ENCODE data around the gene SRBD1.

DNA sequence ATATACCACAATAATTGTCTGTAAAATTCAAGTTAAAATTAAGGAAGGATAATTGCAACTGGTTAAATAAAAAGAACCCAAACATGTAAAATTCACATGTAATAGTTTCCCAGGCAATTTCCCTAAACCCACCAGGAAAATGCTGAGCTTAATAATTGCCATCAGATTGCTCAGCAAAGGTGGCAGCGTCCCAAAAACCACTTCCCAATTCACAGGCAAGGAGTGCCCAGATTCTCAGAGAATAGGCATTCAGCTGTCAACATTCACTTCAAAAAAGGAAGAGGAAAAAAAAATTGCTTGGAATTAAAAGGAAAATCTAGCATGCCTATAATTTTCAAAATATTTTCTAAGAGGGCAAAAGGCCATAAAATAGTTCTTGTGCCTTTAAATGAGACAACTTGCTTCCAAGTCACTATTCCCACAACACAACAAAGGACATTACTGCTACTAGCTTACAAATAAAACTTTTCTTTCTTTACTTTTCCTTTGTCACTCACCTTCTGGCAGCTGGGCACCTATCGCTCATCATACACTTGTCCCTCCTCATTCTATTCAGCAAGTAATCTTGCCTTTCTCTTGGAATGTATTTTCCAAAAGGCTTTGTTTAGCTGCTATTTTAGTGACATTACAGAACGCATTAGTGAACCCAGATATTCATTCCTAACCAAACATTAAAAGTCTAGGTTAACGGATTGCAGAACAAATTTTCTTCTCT, 15.2 kb downstream of the SRBD1 start:
- TF ChIP-seq, protein P1, sequence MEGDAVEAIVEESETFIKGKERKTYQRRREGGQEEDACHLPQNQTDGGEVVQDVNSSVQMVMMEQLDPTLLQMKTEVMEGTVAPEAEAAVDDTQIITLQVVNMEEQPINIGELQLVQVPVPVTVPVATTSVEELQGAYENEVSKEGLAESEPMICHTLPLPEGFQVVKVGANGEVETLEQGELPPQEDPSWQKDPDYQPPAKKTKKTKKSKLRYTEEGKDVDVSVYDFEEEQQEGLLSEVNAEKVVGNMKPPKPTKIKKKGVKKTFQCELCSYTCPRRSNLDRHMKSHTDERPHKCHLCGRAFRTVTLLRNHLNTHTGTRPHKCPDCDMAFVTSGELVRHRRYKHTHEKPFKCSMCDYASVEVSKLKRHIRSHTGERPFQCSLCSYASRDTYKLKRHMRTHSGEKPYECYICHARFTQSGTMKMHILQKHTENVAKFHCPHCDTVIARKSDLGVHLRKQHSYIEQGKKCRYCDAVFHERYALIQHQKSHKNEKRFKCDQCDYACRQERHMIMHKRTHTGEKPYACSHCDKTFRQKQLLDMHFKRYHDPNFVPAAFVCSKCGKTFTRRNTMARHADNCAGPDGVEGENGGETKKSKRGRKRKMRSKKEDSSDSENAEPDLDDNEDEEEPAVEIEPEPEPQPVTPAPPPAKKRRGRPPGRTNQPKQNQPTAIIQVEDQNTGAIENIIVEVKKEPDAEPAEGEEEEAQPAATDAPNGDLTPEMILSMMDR (IDR thresholded peaks at IDR 0.05; ENCODE audit: borderline replicate concordance, extremely low read depth, low read length, poor library complexity, severe bottlenecking) = no peak
- no peak for TF ChIP-seq EZH2 (IDR thresholded peaks at IDR 0.05; ENCODE audit: borderline replicate concordance, low read depth, low read length, severe bottlenecking)
